H1 (cell line): ENCODE measurements around the gene ZNF516. TPM values are rescaled to one million over a fixed set of nuclear protein-coding genes. Genes with fewer than 3 reads are reported as not detected.

Experiments used
- polyA plus RNA-seq, 7 experiments: library from polyadenylated mRNA; depleted of rRNA in 3 of 7; stranded (reverse) in 5 of 7; unstranded in 2 of 7; fragments of >200 nt in 5 of 7; fragments of 200-250 nt in 2 of 7; gene quantifications; 1 replicate in 5 of 7; 2 replicates in 1 of 7; 4 replicates in 1 of 7; pipeline versions ENCODE4 v1.2.1 to v1.2.3, GENCODE V29; 2011 to 2013; ENCODE audit warnings: missing spikeins in 2 of 7, mixed read lengths in 2 of 7
- total RNA-seq: library from RNA; stranded (reverse); fragmentation: NEBNext Ultra II Directional; extraction: Animal tissue kit (Norgen Biotek cat#: 25700); gene quantifications from 2 replicates; pipeline ENCODE4 v1.2.1, GENCODE V29; 2021
- TF ChIP-seq, protein P1 (sequence below): IDR thresholded peaks from 2 replicates; pipeline ENCODE4 v1.6.1; 2011; ENCODE audit warnings: low read length, improper control_type of control experiment
- TF ChIP-seq, protein P2 (sequence below): IDR thresholded peaks from 2 replicates; pipeline ENCODE4 v1.6.1; 2011; ENCODE audit warnings: low read depth, mild to moderate bottlenecking, low read length; ENCODE audit not compliant: insufficient read depth

Gene ZNF516
- total and polyA plus RNA-seq, 2 of the 8 experiments (the other 6 are each of a cell fraction or from before 2014, with no cell fraction given), result 7.3 to 17.0 TPM

DNA sequence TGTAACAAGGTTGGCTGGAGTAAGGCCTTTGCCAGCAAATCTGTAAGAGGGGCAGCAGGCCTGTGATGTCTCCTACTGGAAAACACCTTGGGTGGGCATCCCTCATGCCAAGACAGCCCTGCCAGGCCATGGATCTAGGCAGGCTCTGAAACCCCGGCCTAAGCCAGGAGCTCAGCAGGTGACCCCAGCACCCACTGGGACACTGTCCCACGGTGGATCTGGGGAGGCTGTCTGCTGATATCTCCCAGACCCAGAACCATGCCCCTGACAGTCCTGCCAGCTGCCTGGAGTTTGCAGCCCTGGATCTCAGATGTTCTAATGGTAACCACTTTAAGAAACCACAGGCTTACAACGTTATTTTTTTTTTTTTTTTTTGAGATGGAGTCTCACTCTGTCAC is 117.7 kb downstream of the ZNF516 start (continued):
- TF ChIP-seq, protein P1, sequence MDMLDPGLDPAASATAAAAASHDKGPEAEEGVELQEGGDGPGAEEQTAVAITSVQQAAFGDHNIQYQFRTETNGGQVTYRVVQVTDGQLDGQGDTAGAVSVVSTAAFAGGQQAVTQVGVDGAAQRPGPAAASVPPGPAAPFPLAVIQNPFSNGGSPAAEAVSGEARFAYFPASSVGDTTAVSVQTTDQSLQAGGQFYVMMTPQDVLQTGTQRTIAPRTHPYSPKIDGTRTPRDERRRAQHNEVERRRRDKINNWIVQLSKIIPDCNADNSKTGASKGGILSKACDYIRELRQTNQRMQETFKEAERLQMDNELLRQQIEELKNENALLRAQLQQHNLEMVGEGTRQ, result no peak
- TF ChIP-seq, protein P2, sequence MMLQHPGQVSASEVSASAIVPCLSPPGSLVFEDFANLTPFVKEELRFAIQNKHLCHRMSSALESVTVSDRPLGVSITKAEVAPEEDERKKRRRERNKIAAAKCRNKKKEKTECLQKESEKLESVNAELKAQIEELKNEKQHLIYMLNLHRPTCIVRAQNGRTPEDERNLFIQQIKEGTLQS, result no peak
